A549 (cell line): ENCODE data around the gene ALPI.

Experiments used
- MAX ChIP-seq: IDR thresholded peaks from 2 replicates; pipeline ENCODE4 v1.6.1; 2012
- TF ChIP-seq, protein P1 (sequence below): fragments of >200 bp; sonication (Bioruptor Twin); formaldehyde crosslinking; IDR thresholded peaks from 3 replicates; pipeline ENCODE4 v1.5.1; 2016

DNA sequence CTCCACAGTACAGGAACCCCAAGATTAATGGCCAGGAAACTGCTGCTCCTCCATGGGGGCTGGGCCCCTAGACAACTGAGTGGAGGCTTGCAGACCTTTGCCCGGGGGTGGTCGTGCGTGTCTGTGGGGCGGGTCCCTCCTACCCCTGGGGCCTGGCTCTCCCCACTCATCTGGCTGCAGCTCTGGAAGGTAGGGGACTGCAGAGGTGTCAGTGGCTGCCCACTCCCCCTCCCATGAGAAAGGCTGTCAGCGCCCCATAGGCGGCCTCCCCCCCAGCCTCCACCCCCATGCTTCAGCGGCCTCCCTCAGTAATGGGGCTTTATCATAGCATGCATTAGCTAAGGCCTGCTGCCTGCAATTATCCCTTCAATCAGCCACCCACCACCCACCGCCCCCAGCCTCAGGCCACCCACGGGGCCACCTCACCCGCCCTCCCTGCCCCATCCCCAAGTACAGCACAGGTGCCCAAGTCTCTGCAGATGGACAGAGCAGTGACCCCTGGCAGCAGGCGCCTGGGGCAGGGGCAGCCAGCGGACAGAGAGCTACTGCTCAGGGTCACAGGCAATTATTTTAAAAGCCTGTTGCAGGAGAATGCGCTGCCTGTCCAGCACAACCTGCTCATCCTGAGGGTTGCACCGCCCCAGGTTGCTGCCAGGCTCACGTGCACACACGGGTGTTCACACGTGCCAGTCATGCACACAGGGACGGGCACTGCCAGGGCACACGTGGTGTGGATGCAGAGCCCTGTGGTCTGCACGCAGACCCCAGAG is 40.7 kb downstream of the ALPI start:
- TF ChIP-seq, protein P1, sequence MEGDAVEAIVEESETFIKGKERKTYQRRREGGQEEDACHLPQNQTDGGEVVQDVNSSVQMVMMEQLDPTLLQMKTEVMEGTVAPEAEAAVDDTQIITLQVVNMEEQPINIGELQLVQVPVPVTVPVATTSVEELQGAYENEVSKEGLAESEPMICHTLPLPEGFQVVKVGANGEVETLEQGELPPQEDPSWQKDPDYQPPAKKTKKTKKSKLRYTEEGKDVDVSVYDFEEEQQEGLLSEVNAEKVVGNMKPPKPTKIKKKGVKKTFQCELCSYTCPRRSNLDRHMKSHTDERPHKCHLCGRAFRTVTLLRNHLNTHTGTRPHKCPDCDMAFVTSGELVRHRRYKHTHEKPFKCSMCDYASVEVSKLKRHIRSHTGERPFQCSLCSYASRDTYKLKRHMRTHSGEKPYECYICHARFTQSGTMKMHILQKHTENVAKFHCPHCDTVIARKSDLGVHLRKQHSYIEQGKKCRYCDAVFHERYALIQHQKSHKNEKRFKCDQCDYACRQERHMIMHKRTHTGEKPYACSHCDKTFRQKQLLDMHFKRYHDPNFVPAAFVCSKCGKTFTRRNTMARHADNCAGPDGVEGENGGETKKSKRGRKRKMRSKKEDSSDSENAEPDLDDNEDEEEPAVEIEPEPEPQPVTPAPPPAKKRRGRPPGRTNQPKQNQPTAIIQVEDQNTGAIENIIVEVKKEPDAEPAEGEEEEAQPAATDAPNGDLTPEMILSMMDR, result no peak
- TF ChIP-seq MAX, result no peak
